Breast epithelium (tissue), 3 donors: ENCODE results near the gene KBTBD4.

Source experiments
- CTCF ChIP-seq, 3 donors: fragments of 450-650 bp; IDR thresholded peaks; one replicate each; pipeline ENCODE4 v1.5.1; 2016 to 2017; ENCODE audit warnings: antibody characterized with exemption in 3 of 3, mild to moderate bottlenecking in 3 of 3, moderate library complexity in 3 of 3
- POLR2A ChIP-seq: fragments of 450-650 bp; IDR thresholded peaks from one replicate; pipeline ENCODE4 v1.6.1; 2016; ENCODE audit warnings: antibody characterized with exemption, mild to moderate bottlenecking, moderate library complexity

- TF ChIP-seq CTCF (IDR thresholded peaks at IDR 0.05): no peak
- TF ChIP-seq POLR2A: no peak
These were observed 42.1 kb upstream of the KBTBD4 start for GRCh38 chr11:47620836-47621378.
